Sigmoid colon (tissue), 7 donors: ENCODE data around the gene RPL5. TPM values are rescaled to one million over a fixed set of nuclear protein-coding genes. Genes with fewer than 3 reads are reported as not detected.

ENCODE experiments used
- DNase-seq: peaks from one replicate; pipeline ENCODE4 v3.0.0-alpha.2; 2019
- H3K27ac ChIP-seq, 4 donors: fragments of 200-600 bp; sonication (generic); one replicate each; pipeline ENCODE4 v1.5.1; 2016 to 2019; ENCODE audit warnings: mild to moderate bottlenecking in 1 of 4
- H3K27me3 ChIP-seq, 3 donors: fragments of 200-600 bp; sonication (generic); one replicate each; pipeline ENCODE4 v1.5.1; 2019; ENCODE audit warnings: mild to moderate bottlenecking in 1 of 3
- H3K36me3 ChIP-seq, 4 donors: fragments of 200-600 bp; sonication (generic); one replicate each; pipeline ENCODE4 v1.5.1; 2016 to 2019
- H3K4me1 ChIP-seq, 4 donors: fragments of 200-600 bp; sonication (generic); one replicate each; pipeline ENCODE4 v1.5.1; 2017 to 2019
- H3K4me3 ChIP-seq, 4 donors: fragments of 200-600 bp; sonication (generic); one replicate each; pipeline ENCODE4 v1.5.1; 2017 to 2019; ENCODE audit warnings: mild to moderate bottlenecking in 2 of 4, moderate library complexity in 1 of 4
- H3K9me3 ChIP-seq, 4 donors: fragments of 200-600 bp in 3 of 4; sonication (generic) in 3 of 4; one replicate each; pipeline versions ENCODE4 v1.5.1 to v1.6.1; 2013 to 2019
- EP300 ChIP-seq, 4 donors: sonication (generic); formaldehyde crosslinking; IDR thresholded peaks; one replicate each; pipeline ENCODE4 v1.6.1; 2017; ENCODE audit warnings: antibody characterized with exemption in 4 of 4
- POLR2A ChIP-seq, 2 donors: fragments of 450-650 bp; IDR thresholded peaks; one replicate each; pipeline ENCODE4 v1.6.1; 2016; ENCODE audit warnings: antibody characterized with exemption in 2 of 2, mild to moderate bottlenecking in 2 of 2, moderate library complexity in 2 of 2
- POLR2AphosphoS5 ChIP-seq, 4 donors: sonication (generic); formaldehyde crosslinking; IDR thresholded peaks; one replicate each; pipeline ENCODE4 v1.6.1; 2017; ENCODE audit warnings: antibody characterized with exemption in 4 of 4
- WGBS, 2 donors: extraction: QIAGEN DNeasy Blood & Tissue Kit; methylation state at CpG; one replicate each; pipeline ENCODE4 v1.1.7; 2013; 5-methylcytosine and 5-hydroxymethylcytosine counted together
- intact Hi-C: fragments of 100-400 bp; cut with DNase I; formaldehyde crosslinking; loops from one replicate; pipeline ENCODE4 v1.15.1; 2023
- polyA plus RNA-seq, 3 donors: library from polyadenylated mRNA; stranded (reverse); fragments of 200-250 nt; gene quantifications; one replicate each; pipeline ENCODE4 v1.2.3, GENCODE V29; 2013
- total RNA-seq, 4 donors: library from RNA; depleted of rRNA; stranded (reverse); fragments of >200 nt; gene quantifications; one replicate each; pipeline ENCODE4 v1.1.0, GENCODE V29; 2016
- TF ChIP-seq, protein P1 (sequence below), 4 experiments: fragments of 450-650 bp in 3 of 4; fragments of 200-600 bp in 1 of 4; IDR thresholded peaks; one replicate each; pipeline ENCODE4 v1.5.1; 2016 to 2019; ENCODE audit warnings: antibody characterized with exemption in 4 of 4, mild to moderate bottlenecking in 3 of 4, moderate library complexity in 2 of 4
- donor health status: healthy with polysubstance abuse.
- donor health status: Bipolar disorder and iron deficiency.
- donor health status: healthy.

The RPL5 gene
- total and polyA plus RNA-seq, 7 donors, result 1,392 to 3,236 (median 2,354) TPM

DNA sequence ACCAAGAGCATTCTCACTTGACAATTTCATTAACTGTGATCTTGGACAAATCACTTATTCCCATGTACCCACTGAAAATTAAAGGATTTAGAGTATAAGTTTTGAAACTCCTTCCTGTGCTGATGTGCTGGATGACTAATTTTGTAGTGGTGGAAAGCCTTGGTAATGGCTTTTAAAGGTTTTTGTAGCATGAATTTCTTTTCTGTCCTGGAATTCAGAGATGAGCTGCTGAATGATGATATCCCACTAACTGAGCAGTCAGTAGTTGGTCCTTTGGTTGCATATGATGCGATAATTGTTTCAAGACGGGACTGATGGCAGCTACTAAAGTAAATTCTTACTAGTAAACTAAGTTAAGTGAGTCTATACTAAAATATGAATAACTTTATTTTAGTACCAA lies 5.2 kb downstream of the RPL5 start:
- no peaks in the 10 kb centered on the region for H3K27me3 ChIP-seq
- intact Hi-C loops, result loop anchor here (10.0 kb wide), 1 partner anchor 248 kb away; no protein-coding TSS in a partner anchor
- peaks cover 0 to 76% (median 73%) of the 10 kb centered on the region in 4 donors for H3K4me1 ChIP-seq

DNA sequence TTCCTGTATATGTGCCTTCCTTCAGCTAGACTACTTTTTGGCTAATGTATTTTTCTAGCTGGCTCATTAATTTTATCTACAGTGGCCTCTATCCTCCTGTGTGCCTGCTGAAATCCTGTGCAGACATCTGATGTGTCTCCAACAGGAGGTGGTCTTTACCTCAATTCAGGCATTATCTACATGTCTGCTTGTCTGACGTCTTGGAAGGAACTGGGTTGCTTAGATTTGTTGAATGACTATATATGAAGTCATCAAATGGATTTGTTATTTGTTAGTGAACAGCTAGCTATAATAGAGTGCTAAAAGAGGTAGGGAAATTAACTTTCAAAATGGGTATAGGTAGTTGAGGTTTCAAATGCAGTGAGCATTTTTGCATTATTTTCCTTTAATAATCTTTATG lies 6.7 kb downstream of the RPL5 start:
- no peak for DNase-seq
- Histone ChIP-seq H3K36me3 (peaks cover 8 to 100% (median 51%) of the 10 kb centered on the region in 4 donors), H3K27me3 (no peaks in the 10 kb centered on the region), H3K4me3 (no peak overlapping the region), H3K27ac (peak overlapping the region in 2 of 4 donors; percentile 6 to 9), H3K4me1 (peaks cover 0 to 68% (median 66%) of the 10 kb centered on the region in 4 donors), H3K9me3 (no peaks in the 10 kb centered on the region)
- WGBS, 2 donors, result 0 to 27% methylated on average over 1 of the region's 1 CpG
- TF ChIP-seq, protein P1, sequence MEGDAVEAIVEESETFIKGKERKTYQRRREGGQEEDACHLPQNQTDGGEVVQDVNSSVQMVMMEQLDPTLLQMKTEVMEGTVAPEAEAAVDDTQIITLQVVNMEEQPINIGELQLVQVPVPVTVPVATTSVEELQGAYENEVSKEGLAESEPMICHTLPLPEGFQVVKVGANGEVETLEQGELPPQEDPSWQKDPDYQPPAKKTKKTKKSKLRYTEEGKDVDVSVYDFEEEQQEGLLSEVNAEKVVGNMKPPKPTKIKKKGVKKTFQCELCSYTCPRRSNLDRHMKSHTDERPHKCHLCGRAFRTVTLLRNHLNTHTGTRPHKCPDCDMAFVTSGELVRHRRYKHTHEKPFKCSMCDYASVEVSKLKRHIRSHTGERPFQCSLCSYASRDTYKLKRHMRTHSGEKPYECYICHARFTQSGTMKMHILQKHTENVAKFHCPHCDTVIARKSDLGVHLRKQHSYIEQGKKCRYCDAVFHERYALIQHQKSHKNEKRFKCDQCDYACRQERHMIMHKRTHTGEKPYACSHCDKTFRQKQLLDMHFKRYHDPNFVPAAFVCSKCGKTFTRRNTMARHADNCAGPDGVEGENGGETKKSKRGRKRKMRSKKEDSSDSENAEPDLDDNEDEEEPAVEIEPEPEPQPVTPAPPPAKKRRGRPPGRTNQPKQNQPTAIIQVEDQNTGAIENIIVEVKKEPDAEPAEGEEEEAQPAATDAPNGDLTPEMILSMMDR (IDR thresholded peaks at IDR 0.05), result no peak
- TF ChIP-seq POLR2AphosphoS5 (IDR thresholded peaks at IDR 0.05), result no peak
- no peak for TF ChIP-seq POLR2A (IDR thresholded peaks at IDR 0.05)
- TF ChIP-seq EP300 (IDR thresholded peaks at IDR 0.05), result no peak
- intact Hi-C loops, result loop anchor here (10.0 kb wide), 1 partner anchor 246 kb away; no protein-coding TSS in a partner anchor

More for the DNA sequence above, 5.2 kb downstream of the RPL5 start:
- Histone ChIP-seq H3K4me3 (no peak overlapping the region), H3K27ac (no peak overlapping the region), H3K9me3 (no peaks in the 10 kb centered on the region), H3K36me3 (peaks cover 8 to 88% (median 44%) of the 10 kb centered on the region in 4 donors)
- TF ChIP-seq, protein P1 (IDR thresholded peaks at IDR 0.05), result no peak
- TF ChIP-seq POLR2A (IDR thresholded peaks at IDR 0.05), result no peak
- TF ChIP-seq POLR2AphosphoS5 (IDR thresholded peaks at IDR 0.05), result no peak
- no peak for TF ChIP-seq EP300 (IDR thresholded peaks at IDR 0.05)
- DNase-seq, result no peak
- 88 to 90% methylated on average over 2 of the region's 2 CpGs for WGBS, 2 donors

DNA sequence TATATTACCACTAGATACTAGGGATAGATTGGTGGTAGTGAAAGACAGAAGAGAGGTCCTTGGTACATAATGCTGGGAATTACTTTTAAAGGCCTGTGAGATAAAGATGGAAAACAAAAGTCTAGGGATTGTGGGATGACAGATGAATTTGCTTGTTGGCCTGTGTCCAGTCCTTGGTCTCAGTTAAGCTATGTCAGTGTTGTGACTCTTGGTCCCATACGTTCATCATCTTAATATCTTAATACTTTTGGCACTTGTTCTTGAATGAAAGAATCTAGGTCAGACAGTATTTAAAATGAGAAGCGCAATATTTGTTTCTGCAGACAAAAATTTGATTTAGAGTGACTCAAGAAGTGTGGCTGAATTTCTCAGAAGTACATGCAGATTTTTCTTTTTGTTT lies 7.6 kb downstream of the RPL5 start:
- Histone ChIP-seq H3K36me3 (peaks cover 8 to 100% (median 46%) of the 10 kb centered on the region in 4 donors), H3K4me3 (no peak overlapping the region), H3K27me3 (no peaks in the 10 kb centered on the region), H3K4me1 (peaks cover 0 to 59% (median 57%) of the 10 kb centered on the region in 4 donors), H3K9me3 (no peaks in the 10 kb centered on the region), H3K27ac (peak overlapping the region in 2 of 4 donors; percentile 3 to 11)
- WGBS, 2 donors, result 61 to 65% methylated on average over 2 of the region's 2 CpGs
- TF ChIP-seq EP300 (IDR thresholded peaks at IDR 0.05) (no peak), POLR2AphosphoS5 (IDR thresholded peaks at IDR 0.05) (no peak), POLR2A (IDR thresholded peaks at IDR 0.05) (no peak)
- TF ChIP-seq, protein P1 (IDR thresholded peaks at IDR 0.05), result no peak
- DNase-seq, result no peak
- intact Hi-C loops, result loop anchor here (10.0 kb wide), 1 partner anchor 245 kb away; no protein-coding TSS in a partner anchor

DNA sequence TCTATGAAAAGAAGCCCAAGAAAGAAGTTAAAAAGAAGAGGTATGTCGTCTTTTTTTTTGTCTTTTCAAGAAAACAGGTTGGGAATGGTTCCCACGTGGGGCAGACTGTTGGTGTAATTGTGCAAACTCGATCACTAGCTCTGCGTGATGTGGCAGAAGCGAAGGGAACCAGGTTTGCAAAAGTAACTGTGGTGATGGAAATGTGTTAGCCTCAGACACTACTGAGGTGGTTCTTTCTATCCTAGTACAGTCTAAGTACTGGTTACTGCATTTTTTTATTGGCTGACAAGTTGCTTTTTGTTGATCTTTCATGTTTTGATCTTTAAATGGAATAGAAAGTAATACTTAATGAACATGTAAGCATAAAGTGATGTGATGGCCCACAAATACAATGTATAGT lies 8.8 kb downstream of the RPL5 start:
- intact Hi-C loops, result no loop called here
- peaks cover 8 to 90% (median 44%) of the 10 kb centered on the region in 4 donors for H3K36me3 ChIP-seq
- WGBS, 2 donors, result 63 to 75% methylated on average over 5 of the region's 5 CpGs
- H3K27me3 ChIP-seq, result no peaks in the 10 kb centered on the region
- H3K4me3 ChIP-seq, result no peak overlapping the region
- H3K4me1 ChIP-seq, result peaks cover 0 to 48% (median 45%) of the 10 kb centered on the region in 4 donors
- H3K27ac ChIP-seq, result no peak overlapping the region
- TF ChIP-seq, protein P1 (IDR thresholded peaks at IDR 0.05), result no peak
- TF ChIP-seq POLR2AphosphoS5 (IDR thresholded peaks at IDR 0.05) (no peak), EP300 (IDR thresholded peaks at IDR 0.05) (no peak), POLR2A (IDR thresholded peaks at IDR 0.05) (no peak)
- DNase-seq, result no peak
- no peaks in the 10 kb centered on the region for H3K9me3 ChIP-seq
